Measurements from ENCODE around the gene REEP3. TPM values are rescaled to one million over a fixed set of nuclear protein-coding genes. Genes with fewer than 3 reads are reported as not detected.

Gene REEP3
- total and polyA plus RNA-seq, 12 donors: 9.9 to 27.7 (median 17.2) TPM

DNA sequence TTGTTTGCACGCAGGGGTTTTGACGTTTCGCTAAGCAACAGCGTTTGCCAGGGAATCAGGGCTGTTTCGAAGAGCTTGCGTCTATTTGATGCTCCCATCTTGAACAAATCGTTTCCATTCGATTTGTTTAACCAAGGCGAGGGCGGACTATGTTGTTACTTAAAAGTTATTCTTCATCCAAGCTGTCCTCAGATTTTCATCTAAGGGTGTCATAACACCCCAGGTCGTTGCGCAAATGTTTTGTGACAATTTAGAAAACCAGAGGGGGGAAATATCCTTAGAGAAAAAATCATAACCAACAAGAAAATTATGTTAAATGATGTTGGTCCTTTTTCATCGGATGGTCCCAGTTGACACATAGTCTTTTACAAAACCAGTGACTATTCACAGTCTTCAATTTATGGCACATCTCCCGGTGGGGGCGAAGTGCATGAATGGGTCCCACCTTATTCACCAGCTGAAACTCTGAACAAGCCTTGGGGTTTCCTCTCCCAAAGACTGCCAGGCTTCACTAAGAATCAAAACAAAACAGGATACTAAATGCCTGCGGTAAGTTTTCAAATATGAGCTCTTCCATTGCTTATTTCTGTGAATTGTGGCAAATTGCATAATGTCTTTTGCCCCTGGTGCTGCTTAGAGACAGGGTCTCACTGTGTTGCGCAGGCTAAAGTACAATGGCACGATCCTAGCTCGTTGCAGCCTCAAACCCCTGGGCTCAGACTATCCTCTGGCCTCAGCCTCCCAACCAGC is 109.9 kb downstream of the REEP3 start:
- Histone ChIP-seq H3K4me1 (peaks cover 0 to 43% (median 35%) of the 10 kb centered on the region in 9 donors), H3K4me3 (peak overlapping the region; percentile 30 to 74 (median 62)), H3K36me3 (no peaks in the 10 kb centered on the region), H3K27ac (peak overlapping the region; percentile 78 to 100 (median 98)), H3K9me3 (no peaks in the 10 kb centered on the region), H3K27me3 (no peaks in the 10 kb centered on the region)
- 24 to 25% methylated on average over 19 of the region's 19 CpGs for WGBS, 2 donors
- TF ChIP-seq, protein P1, sequence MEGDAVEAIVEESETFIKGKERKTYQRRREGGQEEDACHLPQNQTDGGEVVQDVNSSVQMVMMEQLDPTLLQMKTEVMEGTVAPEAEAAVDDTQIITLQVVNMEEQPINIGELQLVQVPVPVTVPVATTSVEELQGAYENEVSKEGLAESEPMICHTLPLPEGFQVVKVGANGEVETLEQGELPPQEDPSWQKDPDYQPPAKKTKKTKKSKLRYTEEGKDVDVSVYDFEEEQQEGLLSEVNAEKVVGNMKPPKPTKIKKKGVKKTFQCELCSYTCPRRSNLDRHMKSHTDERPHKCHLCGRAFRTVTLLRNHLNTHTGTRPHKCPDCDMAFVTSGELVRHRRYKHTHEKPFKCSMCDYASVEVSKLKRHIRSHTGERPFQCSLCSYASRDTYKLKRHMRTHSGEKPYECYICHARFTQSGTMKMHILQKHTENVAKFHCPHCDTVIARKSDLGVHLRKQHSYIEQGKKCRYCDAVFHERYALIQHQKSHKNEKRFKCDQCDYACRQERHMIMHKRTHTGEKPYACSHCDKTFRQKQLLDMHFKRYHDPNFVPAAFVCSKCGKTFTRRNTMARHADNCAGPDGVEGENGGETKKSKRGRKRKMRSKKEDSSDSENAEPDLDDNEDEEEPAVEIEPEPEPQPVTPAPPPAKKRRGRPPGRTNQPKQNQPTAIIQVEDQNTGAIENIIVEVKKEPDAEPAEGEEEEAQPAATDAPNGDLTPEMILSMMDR (IDR thresholded peaks at IDR 0.05): no peak
- intact Hi-C loops (cut with DNase I): loop anchor here in 9 of 10 donors (1.0 to 10.0 kb wide), 12 partner anchors 39 to 464 kb away; partner anchors contain the start of gene REEP3 (in 1 of the 9)
- DNase-seq (no peak), ATAC-seq (no peak)

DNA sequence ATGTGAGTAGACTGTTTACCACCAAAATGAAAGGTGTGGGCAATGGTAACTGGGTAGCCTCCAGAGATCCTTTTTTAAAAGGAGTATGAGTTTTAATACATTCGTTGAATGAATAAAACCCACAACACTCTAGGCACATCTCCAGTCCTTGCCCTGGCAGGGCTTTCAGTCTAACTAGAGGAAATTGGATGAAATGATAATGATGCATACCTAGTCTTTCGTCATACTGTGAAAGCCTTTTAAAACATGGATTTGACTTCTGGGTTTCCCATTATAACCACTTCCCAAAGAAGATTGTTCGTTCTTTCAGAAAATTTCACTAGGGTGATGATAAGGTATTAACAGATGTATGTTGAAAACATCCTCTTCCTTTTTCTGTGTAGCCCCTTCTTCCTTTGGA is 110.8 kb downstream of the REEP3 start:
- Histone ChIP-seq H3K27me3 (no peaks in the 10 kb centered on the region), H3K27ac (peak overlapping the region; percentile 78 to 100 (median 98)), H3K9me3 (no peaks in the 10 kb centered on the region), H3K4me3 (no peak overlapping the region), H3K36me3 (no peaks in the 10 kb centered on the region), H3K4me1 (peaks cover 0 to 39% (median 33%) of the 10 kb centered on the region in 9 donors)
- DNase-seq (no peak), ATAC-seq (no peak)
- intact Hi-C loops (cut with DNase I): loop anchor here in 8 of 10 donors (2.0 to 10.0 kb wide), 10 partner anchors 39 to 465 kb away; partner anchors contain the start of gene REEP3 (in 1 of the 8)
- 45 to 47% methylated on average over 3 of the region's 3 CpGs for WGBS, 2 donors
- TF ChIP-seq, protein P1 (IDR thresholded peaks at IDR 0.05): no peak

DNA sequence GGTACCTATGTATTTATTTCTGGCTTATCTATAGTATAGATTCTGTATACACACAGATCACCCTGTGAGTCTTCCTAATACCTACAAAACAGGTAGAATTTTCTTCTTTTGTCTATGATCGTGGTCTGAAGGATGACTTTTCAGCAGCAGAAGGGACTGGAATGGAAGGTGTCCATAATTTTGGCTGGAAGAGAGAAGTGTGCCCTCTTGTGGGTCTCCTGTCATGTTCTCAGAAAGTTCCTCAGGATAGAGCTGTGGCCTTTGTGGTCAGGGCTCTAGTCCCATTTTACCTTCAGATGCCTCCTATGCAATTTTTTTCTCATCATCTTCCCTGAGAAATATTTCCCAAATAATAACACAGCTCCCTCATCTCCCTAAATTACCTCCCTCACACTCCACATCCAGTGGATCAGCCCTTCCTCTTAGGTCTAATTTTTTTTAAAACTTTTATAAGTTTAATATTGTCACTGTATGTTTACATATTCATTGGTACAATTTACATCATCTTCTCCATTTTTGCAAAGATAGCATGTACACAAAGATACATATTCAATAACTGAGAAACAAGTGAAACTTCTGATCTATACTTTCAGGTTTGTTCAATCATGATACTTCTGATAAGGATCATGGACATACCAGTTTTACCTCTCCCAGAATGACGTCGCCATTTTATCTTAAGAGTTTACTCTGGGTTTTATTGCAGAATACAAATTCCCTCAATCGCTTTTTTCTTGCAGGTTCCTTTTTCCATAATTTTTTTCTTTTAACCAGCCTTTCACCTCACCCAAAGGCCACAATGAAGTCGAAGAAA is 112.7 kb downstream of the REEP3 start:
- intact Hi-C loops (cut with DNase I): loop anchor here in 7 of 10 donors (5.0 to 10.0 kb wide), 8 partner anchors 38 to 467 kb away; partner anchors contain the start of gene REEP3 (in 1 of the 7)
- H3K27me3 ChIP-seq: no peaks in the 10 kb centered on the region
- no peak overlapping the region for H3K27ac ChIP-seq
- no peak overlapping the region for H3K4me3 ChIP-seq
- WGBS, 2 donors: 79% methylated on average over 5 of the region's 5 CpGs
- TF ChIP-seq, protein P1 (IDR thresholded peaks at IDR 0.05): peak in 8 of 9 donors; percentile 9 to 64 (median 48)
- H3K36me3 ChIP-seq: no peaks in the 10 kb centered on the region
- peaks cover 0 to 21% (median 14%) of the 10 kb centered on the region in 9 donors for H3K4me1 ChIP-seq
- no peak for DNase-seq
- ATAC-seq: no peak
- no peaks in the 10 kb centered on the region for H3K9me3 ChIP-seq

DNA sequence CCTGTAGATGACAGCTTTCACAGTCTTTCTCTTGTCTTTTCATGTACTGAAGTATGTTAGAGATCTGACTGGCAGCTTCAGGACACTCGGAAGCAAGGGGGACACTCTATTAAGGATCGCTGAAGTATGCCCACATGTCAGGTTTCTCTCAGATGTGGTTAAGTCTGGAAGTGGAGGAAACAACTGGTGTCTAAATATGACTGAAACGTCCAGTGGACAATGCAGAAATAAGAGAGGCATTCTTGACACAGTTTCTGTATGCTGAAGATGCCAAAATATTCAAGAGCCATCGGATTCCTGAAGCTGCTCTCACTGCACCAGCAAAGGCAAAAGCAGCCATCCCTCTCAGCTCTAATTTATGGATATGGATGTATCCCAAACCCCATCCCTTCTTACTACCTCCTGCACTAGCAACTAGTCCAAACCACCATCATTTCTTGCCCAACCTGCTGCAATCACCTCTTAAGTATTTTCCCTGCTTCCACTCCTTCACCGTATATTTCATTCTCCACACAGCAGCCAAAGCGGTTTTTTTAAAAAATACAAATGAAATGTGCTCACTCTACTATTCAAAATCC is 113.4 kb downstream of the REEP3 start:
- H3K4me3 ChIP-seq: no peak overlapping the region
- H3K4me1 ChIP-seq: peaks cover 0 to 17% (median 12%) of the 10 kb centered on the region in 9 donors
- no peaks in the 10 kb centered on the region for H3K27me3 ChIP-seq
- H3K9me3 ChIP-seq: no peaks in the 10 kb centered on the region
- intact Hi-C loops (cut with DNase I): loop anchor here in 7 of 10 donors (5.0 to 10.0 kb wide), 8 partner anchors 38 to 467 kb away; partner anchors contain the start of gene REEP3 (in 1 of the 7)
- H3K27ac ChIP-seq: no peak overlapping the region
- no peaks in the 10 kb centered on the region for H3K36me3 ChIP-seq
- TF ChIP-seq, protein P1 (IDR thresholded peaks at IDR 0.05): no peak
- DNase-seq (no peak), ATAC-seq (no peak)
- 86 to 88% methylated on average over 6 of the region's 6 CpGs for WGBS, 2 donors
